ENCODE results near the gene TBCEL. TPM values are rescaled to one million over a fixed set of nuclear protein-coding genes. Genes with fewer than 3 reads are reported as not detected.

TBCEL gene
- total and polyA plus RNA-seq, 2 donors (not counting 3 experiments of a cell fraction or from before 2014, with no cell fraction given) = 5.6 to 19.5 TPM

GRCh38 chr11:121029153-121029552 lies 5.3 kb downstream of the TBCEL start:
- no peak for DNase-seq (ENCODE audit: low read depth, low spot score)
- intact Hi-C loops (cut with micrococcal nuclease) (no loop called here), dilution Hi-C loops (cut with MboI; ENCODE audit: extremely low pct_ligation_motif_present, low sequenced_read_pairs) (no loop called here)
- H3K9me1 ChIP-seq (replicated peaks; ENCODE audit: control insufficient read depth, extremely low read depth, insufficient read depth, low read length) = no peaks in the 10 kb centered on the region
- no peak overlapping the region for H3K9ac ChIP-seq (replicated peaks; ENCODE audit: extremely low read depth, insufficient read depth, low read length)
- H3K4me2 ChIP-seq (ENCODE audit: insufficient read depth, low read length) = no peak overlapping the region
- H3K27me3 ChIP-seq (ENCODE audit: control insufficient read depth in 2 of 2, insufficient read depth in 2 of 2, low read length in 2 of 2) = no peaks in the 10 kb centered on the region
- FAIRE-seq = no peak
- peaks cover 7% of the 10 kb centered on the region for H3K4me1 ChIP-seq (ENCODE audit: control insufficient read depth, extremely low read depth, insufficient read depth, low read length)
- no peaks in the 10 kb centered on the region for H3K36me3 ChIP-seq (ENCODE audit: control insufficient read depth in 2 of 2, extremely low read depth in 1 of 2, insufficient read depth in 2 of 2, low read length in 2 of 2)
- H3K27ac ChIP-seq (ENCODE audit: insufficient read depth, low read depth, low read length) = no peak overlapping the region
- H3K4me3 ChIP-seq (replicated peaks in 1 of 3; ENCODE audit: insufficient read depth in 1 of 3, low read depth in 1 of 3, low read length in 3 of 3) = no peak overlapping the region
- POLR2A ChIA-PET = no interaction called here
- H3K9me3 ChIP-seq (replicated peaks; ENCODE audit: control insufficient read depth, insufficient read depth, low read length) = no peaks in the 10 kb centered on the region
- TF ChIP-seq POLR2AphosphoS5 (IDR thresholded peaks at IDR 0.05; ENCODE audit: insufficient read depth, low read depth, low read length) = no peak
- TF ChIP-seq EZH2 (IDR thresholded peaks at IDR 0.05; ENCODE audit: borderline replicate concordance, low read depth, low read length, severe bottlenecking) = no peak
- no peak for TF ChIP-seq CTCF (IDR thresholded peaks at IDR 0.05; ENCODE audit: extremely low read depth in 1 of 2, insufficient read depth in 1 of 2, low read depth in 1 of 2, low read length in 2 of 2)
- TF ChIP-seq FOS (IDR thresholded peaks at IDR 0.05; ENCODE audit: borderline replicate concordance, insufficient read depth, low read length) = no peak
- no peak for TF ChIP-seq MYC (IDR thresholded peaks at IDR 0.05; ENCODE audit: low read depth, low read length)
- no peak for TF ChIP-seq JUN (IDR thresholded peaks at IDR 0.05; ENCODE audit: borderline replicate concordance, insufficient read depth, insufficient read length, low read depth)
- TF ChIP-seq MAX (IDR thresholded peaks at IDR 0.05; ENCODE audit: insufficient read depth, insufficient read length) = no peak
- TF ChIP-seq POLR2A (IDR thresholded peaks at IDR 0.05; ENCODE audit: low read depth, low read length) = no peak
- no peak for TF ChIP-seq GATA2 (IDR thresholded peaks at IDR 0.05; ENCODE audit: insufficient read depth, insufficient read length, low read depth, low read length)
- H3K79me2 ChIP-seq (ENCODE audit: control insufficient read depth, insufficient read depth, low read length) = peaks cover 20% of the 10 kb centered on the region
- no peak overlapping the region for H2AFZ ChIP-seq (ENCODE audit: low read depth, low read length)
- H4K20me1 ChIP-seq (replicated peaks; ENCODE audit: control insufficient read depth, extremely low read depth, insufficient read depth, low read length) = peaks cover 5% of the 10 kb centered on the region
- CTCF ChIA-PET = interaction anchor here (1.0 kb wide), 1 partner anchor 10 kb away, joined by 3 read pairs; no protein-coding TSS in a partner anchor
- BruUV-seq (replicated peaks) = no TSS peak

Data from endothelial cell of umbilical vein (primary cell).